ENCODE results near the gene PIP.

PIP gene, protein sequence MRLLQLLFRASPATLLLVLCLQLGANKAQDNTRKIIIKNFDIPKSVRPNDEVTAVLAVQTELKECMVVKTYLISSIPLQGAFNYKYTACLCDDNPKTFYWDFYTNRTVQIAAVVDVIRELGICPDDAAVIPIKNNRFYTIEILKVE

GRCh38 chr7:143131781-143132180 lies at the start of gene PIP:
PIP (plus strand) TSS chr7:143132077; CDS start chr7:143132117, 40 bp downstream.
- TF ChIP-seq GATA2 (IDR thresholded peaks at IDR 0.05; ENCODE audit: low read depth, low read length) (no peak), GATA3 (IDR thresholded peaks at IDR 0.05; ENCODE audit: low read depth, low read length) (no peak)

GRCh38 chr7:143085109-143085508 lies 46.8 kb upstream of the PIP start:
- TF ChIP-seq GATA2 (IDR thresholded peaks at IDR 0.05; ENCODE audit: low read depth, low read length): no peak
- TF ChIP-seq GATA3 (IDR thresholded peaks at IDR 0.05; ENCODE audit: low read depth, low read length): no peak

DNA sequence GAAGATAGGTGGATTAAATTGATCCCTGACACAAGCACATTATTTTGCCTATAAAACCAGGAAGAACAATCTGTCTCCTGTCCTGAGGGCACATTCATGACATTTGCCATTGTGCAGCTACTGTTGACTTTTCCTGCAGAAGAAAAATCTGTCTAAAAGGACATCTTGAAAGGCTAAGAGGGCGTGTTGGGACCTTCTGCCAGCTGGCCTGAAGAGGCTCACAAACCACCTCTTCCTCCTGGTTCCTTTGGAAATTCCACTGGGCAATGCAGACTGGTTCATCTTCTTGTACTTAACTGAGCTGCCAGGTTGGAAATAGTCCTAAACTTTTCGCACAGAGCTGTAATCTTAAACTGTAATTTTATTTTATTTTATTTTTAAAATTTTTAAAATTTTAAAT lies 35.7 kb upstream of the PIP start:
- TF ChIP-seq GATA3 (IDR thresholded peaks at IDR 0.05; ENCODE audit: low read depth, low read length) (no peak), GATA2 (IDR thresholded peaks at IDR 0.05; ENCODE audit: low read depth, low read length) (no peak)

DNA sequence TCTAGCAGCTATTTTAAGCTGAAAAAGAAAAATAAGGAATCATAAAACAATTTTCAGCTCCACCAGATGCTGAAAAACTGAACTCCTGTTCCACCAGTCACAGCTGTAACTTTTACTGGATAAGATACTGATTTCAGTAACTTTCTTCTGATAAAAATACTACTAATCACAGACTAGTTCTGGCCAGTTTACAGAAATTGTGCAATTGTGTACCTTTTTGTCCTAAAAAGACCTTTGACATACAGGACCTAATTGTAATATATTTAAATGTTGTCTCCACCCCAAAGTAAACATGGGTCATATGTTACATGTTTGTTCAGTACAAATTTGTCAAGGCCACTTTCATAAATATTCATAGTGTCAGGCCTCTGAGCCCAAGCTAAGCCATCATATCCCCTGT lies 27.1 kb upstream of the PIP start:
- TF ChIP-seq GATA3 (IDR thresholded peaks at IDR 0.05; ENCODE audit: low read depth, low read length): no peak
- TF ChIP-seq GATA2 (IDR thresholded peaks at IDR 0.05; ENCODE audit: low read depth, low read length): no peak

GRCh38 chr7:143117395-143117794 lies 14.5 kb upstream of the PIP start:
- TF ChIP-seq GATA2 (IDR thresholded peaks at IDR 0.05; ENCODE audit: low read depth, low read length) (no peak), GATA3 (IDR thresholded peaks at IDR 0.05; ENCODE audit: low read depth, low read length) (no peak)

DNA sequence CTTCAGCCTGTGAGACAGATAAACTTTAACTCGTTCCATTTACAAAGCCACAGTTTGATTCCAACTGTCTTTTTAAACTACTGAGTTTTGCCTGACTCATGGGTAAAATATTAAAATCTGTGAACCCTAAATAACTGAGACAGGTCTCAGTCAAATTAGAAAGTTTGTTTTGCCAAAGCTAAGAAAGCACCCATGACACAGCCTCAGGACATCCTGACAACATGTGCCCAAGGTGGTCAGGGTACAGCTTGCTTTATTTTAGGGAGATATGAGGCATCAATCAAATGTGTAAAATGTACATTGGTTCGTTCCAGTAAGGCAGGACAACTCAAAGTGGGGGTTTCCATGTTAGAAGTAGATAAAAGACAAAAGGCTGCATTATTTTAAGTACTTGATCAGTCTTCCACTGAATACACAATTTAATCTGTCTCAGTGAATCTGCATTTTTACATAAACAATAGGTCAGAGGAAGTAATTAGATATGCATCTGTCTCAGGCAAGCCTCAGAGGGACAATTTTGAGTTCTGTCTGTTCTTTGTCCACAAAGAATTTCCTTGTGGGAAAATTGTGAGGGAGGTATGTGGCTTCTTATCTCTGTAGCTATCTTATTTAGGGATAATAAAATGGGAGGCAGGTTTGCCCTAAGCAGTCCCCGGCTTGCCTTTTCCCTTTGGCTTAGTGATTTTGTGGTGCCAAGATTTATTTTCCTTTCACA lies 11.0 kb upstream of the PIP start:
- TF ChIP-seq GATA2 (IDR thresholded peaks at IDR 0.05; ENCODE audit: low read depth, low read length): no peak
- no peak for TF ChIP-seq GATA3 (IDR thresholded peaks at IDR 0.05; ENCODE audit: low read depth, low read length)

DNA sequence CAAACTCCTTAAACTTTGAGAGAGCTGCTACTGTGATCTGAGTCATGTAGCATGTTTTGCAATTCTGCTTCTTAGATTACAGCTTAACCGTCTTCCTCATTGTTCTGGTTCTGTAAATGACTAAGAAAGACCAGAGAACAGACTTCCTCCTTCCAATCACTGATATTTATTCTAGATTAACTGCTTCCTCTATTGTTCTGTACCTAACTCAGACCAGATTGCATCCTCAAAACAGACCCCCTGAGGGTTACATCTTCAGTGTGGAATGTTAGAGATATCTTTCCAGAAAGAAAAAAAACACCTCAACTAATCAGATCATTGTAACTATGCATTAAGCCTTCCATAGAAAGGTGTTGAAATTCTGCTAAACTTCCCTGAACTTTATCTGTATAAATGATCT lies 5.7 kb upstream of the PIP start:
- TF ChIP-seq GATA3 (IDR thresholded peaks at IDR 0.05; ENCODE audit: low read depth, low read length): no peak
- TF ChIP-seq GATA2 (IDR thresholded peaks at IDR 0.05; ENCODE audit: low read depth, low read length): no peak

- TF ChIP-seq GATA2 (IDR thresholded peaks at IDR 0.05; ENCODE audit: low read depth, low read length) (no peak), GATA3 (IDR thresholded peaks at IDR 0.05; ENCODE audit: low read depth, low read length) (no peak)
Measured at GRCh38 chr7:143129051-143129450, 2.8 kb upstream of the PIP start.

GRCh38 chr7:143129477-143129876 lies 2.4 kb upstream of the PIP start:
- no peak for TF ChIP-seq GATA3 (IDR thresholded peaks at IDR 0.05; ENCODE audit: low read depth, low read length)
- TF ChIP-seq GATA2 (IDR thresholded peaks at IDR 0.05; ENCODE audit: low read depth, low read length): no peak

GRCh38 chr7:143130541-143130940 lies 1.3 kb upstream of the PIP start:
- TF ChIP-seq GATA2 (IDR thresholded peaks at IDR 0.05; ENCODE audit: low read depth, low read length) (no peak), GATA3 (IDR thresholded peaks at IDR 0.05; ENCODE audit: low read depth, low read length) (no peak)

DNA sequence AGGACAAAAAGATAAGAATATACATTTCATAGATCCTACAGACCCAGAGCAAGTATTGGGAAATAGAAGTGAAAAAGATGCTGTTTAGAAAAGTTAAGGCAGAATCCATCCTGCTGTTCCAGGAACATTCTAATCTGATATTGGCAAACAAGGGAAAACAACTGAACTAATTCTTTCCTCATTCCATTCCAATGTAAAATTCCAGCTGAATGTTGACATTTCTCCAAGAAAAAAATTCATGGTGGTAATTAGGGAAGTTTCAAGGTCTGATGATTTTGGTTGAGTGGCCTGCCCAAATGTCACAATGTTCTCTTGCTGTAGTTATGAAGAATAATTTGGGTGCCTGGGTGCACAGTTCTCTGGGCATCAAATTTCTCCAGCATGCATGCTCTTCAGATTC lies 15.2 kb downstream of the PIP start:
- TF ChIP-seq GATA2 (IDR thresholded peaks at IDR 0.05; ENCODE audit: low read depth, low read length) (no peak), GATA3 (IDR thresholded peaks at IDR 0.05; ENCODE audit: low read depth, low read length) (no peak)

- TF ChIP-seq GATA3 (IDR thresholded peaks at IDR 0.05; ENCODE audit: low read depth, low read length) (no peak), GATA2 (IDR thresholded peaks at IDR 0.05; ENCODE audit: low read depth, low read length) (no peak)
Measured at GRCh38 chr7:143148050-143148449, 16.2 kb downstream of the PIP start.

DNA sequence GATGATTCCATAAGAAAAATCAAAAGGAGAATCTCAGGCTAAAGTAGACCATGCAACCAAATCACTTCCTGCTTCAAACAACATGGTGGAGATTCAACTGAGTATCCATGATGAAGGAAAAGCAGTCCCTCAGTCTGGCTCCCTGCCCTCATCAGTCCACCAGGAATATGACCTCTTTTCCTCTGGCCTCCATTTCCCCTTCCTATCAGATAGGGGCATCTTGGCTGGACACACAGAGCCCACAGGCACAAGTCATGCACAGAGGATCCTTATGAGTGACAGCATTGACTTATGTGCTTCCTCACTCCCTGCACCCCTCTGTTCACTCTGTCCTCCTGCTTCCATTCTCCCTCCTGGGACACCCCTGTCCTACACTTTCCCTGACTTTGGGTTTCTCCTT lies 16.8 kb downstream of the PIP start:
- no peak for TF ChIP-seq GATA3 (IDR thresholded peaks at IDR 0.05; ENCODE audit: low read depth, low read length)
- TF ChIP-seq GATA2 (IDR thresholded peaks at IDR 0.05; ENCODE audit: low read depth, low read length): no peak

DNA sequence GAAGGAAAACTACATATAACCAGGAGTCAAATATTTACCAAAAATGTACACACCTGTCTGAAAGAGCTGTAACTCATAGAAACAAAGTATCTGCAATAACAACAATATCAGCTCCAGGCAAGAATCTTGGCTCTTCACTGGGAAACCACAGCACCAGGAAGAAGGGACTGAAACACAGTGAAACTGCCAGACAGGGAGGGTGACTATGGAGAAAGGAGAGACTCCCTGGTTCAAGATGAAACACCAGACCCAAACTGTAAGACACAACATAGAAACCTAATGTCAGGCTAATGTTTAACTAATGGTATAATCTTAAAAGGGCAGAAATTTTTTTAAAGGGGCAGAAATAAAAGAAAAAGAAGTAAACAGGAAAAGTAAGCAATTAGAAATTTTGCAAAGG lies 39.8 kb downstream of the PIP start:
- TF ChIP-seq GATA2 (IDR thresholded peaks at IDR 0.05; ENCODE audit: low read depth, low read length): no peak
- no peak for TF ChIP-seq GATA3 (IDR thresholded peaks at IDR 0.05; ENCODE audit: low read depth, low read length)

GRCh38 chr7:143172354-143172753 lies 40.5 kb downstream of the PIP start:
- TF ChIP-seq GATA2 (IDR thresholded peaks at IDR 0.05; ENCODE audit: low read depth, low read length) (no peak), GATA3 (IDR thresholded peaks at IDR 0.05; ENCODE audit: low read depth, low read length) (no peak)

Measured in SH-SY5Y (cell line).